GM12891 (cell line): Measurements from ENCODE around the gene FNDC3B.

Experiments used
- POLR2A ChIP-seq: IDR thresholded peaks from 2 replicates; pipeline ENCODE4 v1.6.1; 2011; ENCODE audit warnings: low read depth, low read length, control low read depth
- POLR2AphosphoS5 ChIP-seq: IDR thresholded peaks from 2 replicates; pipeline ENCODE4 v1.6.1; 2011; ENCODE audit warnings: low read depth, low read length, control low read depth
- POU2F2 ChIP-seq: IDR thresholded peaks from 2 replicates; pipeline ENCODE4 v1.6.1; 2011; ENCODE audit warnings: low read depth, mild to moderate bottlenecking, control low read depth, low read length, moderate library complexity
- SPI1 ChIP-seq: IDR thresholded peaks from 2 replicates; pipeline ENCODE4 v1.6.1; 2011; ENCODE audit warnings: low read depth, low read length, control low read depth
- TAF1 ChIP-seq: IDR thresholded peaks from 2 replicates; pipeline ENCODE4 v1.6.1; 2011; ENCODE audit warnings: low read depth, low read length, control low read depth

DNA sequence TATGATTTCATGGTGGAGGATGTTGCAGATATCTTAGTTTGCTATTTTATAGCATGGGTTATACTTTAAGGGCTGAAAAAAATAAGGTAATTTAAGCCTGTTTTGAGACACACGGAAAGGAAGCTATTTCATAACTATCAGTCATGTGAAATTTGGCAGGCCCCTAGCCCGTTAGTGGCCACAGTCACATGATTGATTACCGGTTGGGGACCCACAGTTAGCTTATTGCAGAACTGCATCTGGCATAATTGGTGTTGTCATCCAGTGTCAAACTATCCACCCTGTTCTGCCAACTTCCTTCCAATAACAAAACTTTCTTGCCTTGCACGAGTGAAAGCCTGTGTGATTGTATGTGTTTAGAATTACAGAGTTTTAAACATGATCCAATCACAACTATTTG, 35.2 kb downstream of the FNDC3B start:
- TF ChIP-seq POLR2A (no peak), POLR2AphosphoS5 (no peak), SPI1 (no peak), TAF1 (no peak), POU2F2 (no peak)
